Astrocyte (in vitro differentiated cells and primary cell): ENCODE measurements around the gene COQ9.

Source experiments
- CTCF ChIP-seq: IDR thresholded peaks from 2 replicates; pipeline ENCODE4 v1.5.1; 2011; ENCODE audit warnings: low read depth, mild to moderate bottlenecking, inconsistent platforms, low read length, moderate library complexity; ENCODE audit not compliant: insufficient read depth
- EZH2 ChIP-seq: IDR thresholded peaks from 2 replicates; pipeline ENCODE4 v1.6.1; 2012; ENCODE audit warnings: mild to moderate bottlenecking, low read length, inconsistent platforms; ENCODE audit not compliant: insufficient read depth

- TF ChIP-seq CTCF: no peak
- TF ChIP-seq EZH2: no peak
Observed at GRCh38 chr16:57502048-57502775, 54.9 kb downstream of the COQ9 start.
